GM12865 (cell line): ENCODE measurements around the gene CNPY2.
A peak's percentile ranks its signal among the peaks of the same experiment; 100 is the strongest.
"Not testable (repeated sequence)": the region's sequence is repeated elsewhere in the genome, so short reads cannot be mapped to it uniquely, and the experiment has no call there.

Experiments
- DNase-seq: peaks from one replicate; pipeline ENCODE4 v3.0.0; 2010; ENCODE audit warnings: low read depth
- H3K4me3 ChIP-seq: 2 replicates; pipeline ENCODE4 v1.5.1; 2011; ENCODE audit warnings: mild to moderate bottlenecking, low read depth, low read length, control low read depth
- CTCF ChIP-seq: IDR thresholded peaks from 2 replicates; pipeline ENCODE4 v1.5.1; 2011; ENCODE audit warnings: low read length, control low read depth, low read depth, inconsistent platforms; ENCODE audit not compliant: insufficient read depth; ENCODE audit errors: missing control alignments

Gene CNPY2

GRCh38 chr12:56266693-56267442 lies 48.9 kb downstream of the CNPY2 start, which contains the start of gene COQ10A:
Gene COQ10A (plus strand): TSS chr12:56266942. CDS start chr12:56267119, 177 bp downstream.
- TF ChIP-seq CTCF = peak; percentile 56
- H3K4me3 ChIP-seq = peak within 1 kb of the TSS; percentile 65
- peak; percentile 89 for DNase-seq

- H3K4me3 ChIP-seq = peak overlapping the region; percentile 65
- not testable (repeated sequence) for DNase-seq
These were observed 49.6 kb downstream of the CNPY2 start for GRCh38 chr12:56266068-56266692.

GRCh38 chr12:56262955-56263354 lies 52.8 kb downstream of the CNPY2 start:
- not testable (repeated sequence) for DNase-seq, H3K4me3 ChIP-seq

GRCh38 chr12:56261503-56262232 lies 54.1 kb downstream of the CNPY2 start:
- no peak for TF ChIP-seq CTCF
- DNase-seq = no peak
- H3K4me3 ChIP-seq = no peak overlapping the region

- no peak for DNase-seq
- no peak overlapping the region for H3K4me3 ChIP-seq
- no peak for TF ChIP-seq CTCF
These were observed 54.9 kb downstream of the CNPY2 start for GRCh38 chr12:56260921-56261320.

- no peak overlapping the region for H3K4me3 ChIP-seq
- no peak for DNase-seq
- no peak for TF ChIP-seq CTCF
These were observed 55.4 kb downstream of the CNPY2 start for GRCh38 chr12:56260380-56260779.
